ENCODE results near the gene LAD1.

- TF ChIP-seq CTCF (conservative IDR thresholded peaks at IDR 0.05; ENCODE audit: low read length), result no peak
- TF ChIP-seq EZH2phosphoT487 (IDR thresholded peaks at IDR 0.05; ENCODE audit: borderline replicate concordance, low read depth, low read length), result no peak
These were observed 415 bp upstream of the LAD1 start for GRCh38 chr1:201399352-201400126.
